GM12874 (cell line): ENCODE data around the gene ITGAV.

Experiments used
- TF ChIP-seq, protein P1 (sequence below): IDR thresholded peaks from 2 replicates; pipeline ENCODE4 v1.5.1; 2011; ENCODE audit warnings: low read depth, mild to moderate bottlenecking, control low read depth, low read length, moderate library complexity; ENCODE audit not compliant: insufficient read depth

Gene ITGAV

DNA sequence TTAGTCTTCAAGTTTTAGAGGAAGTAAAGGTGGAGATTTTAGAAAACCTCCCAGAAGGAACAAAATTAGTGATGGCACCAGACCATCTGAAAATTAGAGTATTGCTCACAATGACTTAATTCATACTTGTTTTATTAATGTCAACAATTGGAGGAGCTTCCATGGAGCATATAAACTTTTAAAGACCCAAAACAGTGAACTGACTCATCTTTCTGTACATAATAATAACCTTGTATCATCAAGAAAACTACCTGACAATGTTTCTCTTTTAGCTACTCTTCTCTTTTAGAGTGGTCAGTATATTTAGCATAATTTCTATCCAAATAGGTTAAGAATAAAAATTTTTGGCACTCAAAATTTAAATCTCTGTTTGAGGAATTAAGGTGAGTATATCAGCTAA lies 7.2 kb upstream of the ITGAV start:
- TF ChIP-seq, protein P1, sequence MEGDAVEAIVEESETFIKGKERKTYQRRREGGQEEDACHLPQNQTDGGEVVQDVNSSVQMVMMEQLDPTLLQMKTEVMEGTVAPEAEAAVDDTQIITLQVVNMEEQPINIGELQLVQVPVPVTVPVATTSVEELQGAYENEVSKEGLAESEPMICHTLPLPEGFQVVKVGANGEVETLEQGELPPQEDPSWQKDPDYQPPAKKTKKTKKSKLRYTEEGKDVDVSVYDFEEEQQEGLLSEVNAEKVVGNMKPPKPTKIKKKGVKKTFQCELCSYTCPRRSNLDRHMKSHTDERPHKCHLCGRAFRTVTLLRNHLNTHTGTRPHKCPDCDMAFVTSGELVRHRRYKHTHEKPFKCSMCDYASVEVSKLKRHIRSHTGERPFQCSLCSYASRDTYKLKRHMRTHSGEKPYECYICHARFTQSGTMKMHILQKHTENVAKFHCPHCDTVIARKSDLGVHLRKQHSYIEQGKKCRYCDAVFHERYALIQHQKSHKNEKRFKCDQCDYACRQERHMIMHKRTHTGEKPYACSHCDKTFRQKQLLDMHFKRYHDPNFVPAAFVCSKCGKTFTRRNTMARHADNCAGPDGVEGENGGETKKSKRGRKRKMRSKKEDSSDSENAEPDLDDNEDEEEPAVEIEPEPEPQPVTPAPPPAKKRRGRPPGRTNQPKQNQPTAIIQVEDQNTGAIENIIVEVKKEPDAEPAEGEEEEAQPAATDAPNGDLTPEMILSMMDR: no peak

DNA sequence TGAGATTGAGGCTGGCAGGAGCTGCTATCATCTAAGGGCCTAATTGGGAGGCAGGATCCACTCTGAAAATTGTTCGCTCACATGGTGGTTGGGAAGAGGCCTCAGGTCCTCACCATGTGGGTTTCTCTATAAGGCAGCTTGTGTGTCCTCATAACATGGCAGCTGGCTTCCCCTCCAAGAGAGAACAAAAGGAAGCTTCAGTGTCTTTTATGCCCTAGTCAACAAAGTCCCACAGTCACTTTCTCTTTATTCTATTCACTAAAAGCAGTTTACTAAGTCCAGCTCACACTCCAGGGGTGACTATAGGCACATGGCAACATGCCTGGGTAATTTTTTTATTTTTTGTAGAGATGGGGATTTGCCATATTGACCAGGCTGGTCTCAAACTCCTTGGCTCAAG lies 5.8 kb upstream of the ITGAV start:
- TF ChIP-seq, protein P1: no peak

DNA sequence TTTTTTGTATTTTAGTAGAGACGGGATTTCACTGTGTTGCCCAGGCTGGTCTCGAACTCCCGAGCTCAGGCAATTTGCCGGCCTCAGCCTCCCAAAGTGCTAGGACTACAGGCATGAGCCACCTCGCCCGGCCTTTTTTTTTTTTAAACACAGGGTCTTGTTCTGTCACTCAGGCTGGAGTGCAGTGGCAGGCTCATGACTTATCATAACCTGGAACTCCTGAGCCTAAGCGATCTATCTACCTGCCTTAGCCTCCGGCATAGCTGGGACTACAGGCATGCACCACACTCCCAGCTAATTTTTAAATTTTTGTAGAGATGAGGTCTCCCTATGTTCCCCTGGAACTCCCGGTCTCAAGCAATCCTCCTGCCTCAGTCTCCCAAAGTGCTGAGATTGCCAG lies 1.4 kb upstream of the ITGAV start:
- TF ChIP-seq, protein P1: no peak

DNA sequence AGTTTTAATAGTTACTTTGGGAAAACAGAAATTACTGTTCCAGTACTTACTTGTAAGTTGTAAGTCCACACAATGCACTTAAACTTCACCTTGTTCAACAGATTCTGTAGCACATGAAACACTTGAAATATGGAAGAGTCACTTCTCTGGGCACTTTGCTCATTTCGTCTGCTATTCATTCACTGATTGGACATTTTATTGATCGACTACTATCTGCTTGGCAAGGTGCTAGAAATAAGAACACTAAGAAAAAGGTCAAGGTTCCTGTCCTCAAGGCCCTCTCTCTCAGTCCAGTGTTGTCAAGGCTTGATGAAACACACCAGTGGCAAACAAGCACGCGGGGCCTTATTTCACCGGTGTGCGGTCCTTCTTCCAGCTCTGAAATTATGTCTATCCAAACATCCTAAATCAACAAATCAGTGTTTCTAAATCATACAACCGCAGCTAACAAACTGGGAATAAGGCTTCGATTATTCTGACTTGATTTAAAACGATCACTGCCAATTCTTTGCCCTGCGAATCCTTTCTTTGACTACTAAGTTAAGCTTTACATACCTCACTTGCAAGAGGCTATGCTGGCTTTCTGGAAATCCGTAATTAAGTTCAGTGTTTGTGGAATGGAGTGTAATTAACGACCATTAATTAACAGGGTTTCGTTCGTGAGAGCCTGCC lies 780 bp upstream of the ITGAV start:
- TF ChIP-seq, protein P1: no peak

DNA sequence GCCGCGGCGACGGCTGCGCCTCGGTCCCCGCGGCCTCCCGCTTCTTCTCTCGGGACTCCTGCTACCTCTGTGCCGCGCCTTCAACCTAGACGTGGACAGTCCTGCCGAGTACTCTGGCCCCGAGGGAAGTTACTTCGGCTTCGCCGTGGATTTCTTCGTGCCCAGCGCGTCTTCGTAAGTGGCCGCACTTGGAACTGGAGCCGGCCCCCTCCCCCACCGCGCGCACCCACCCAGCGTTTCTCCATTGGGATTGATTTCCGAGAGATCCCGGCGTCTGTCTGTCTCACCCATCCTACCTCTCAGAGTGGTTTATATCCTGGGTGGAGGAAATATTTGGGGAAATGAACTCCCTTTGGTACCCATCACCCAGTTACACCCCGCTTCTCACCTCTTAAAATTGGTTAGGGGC lies 498 bp downstream of the ITGAV start:
- TF ChIP-seq, protein P1: no peak

DNA sequence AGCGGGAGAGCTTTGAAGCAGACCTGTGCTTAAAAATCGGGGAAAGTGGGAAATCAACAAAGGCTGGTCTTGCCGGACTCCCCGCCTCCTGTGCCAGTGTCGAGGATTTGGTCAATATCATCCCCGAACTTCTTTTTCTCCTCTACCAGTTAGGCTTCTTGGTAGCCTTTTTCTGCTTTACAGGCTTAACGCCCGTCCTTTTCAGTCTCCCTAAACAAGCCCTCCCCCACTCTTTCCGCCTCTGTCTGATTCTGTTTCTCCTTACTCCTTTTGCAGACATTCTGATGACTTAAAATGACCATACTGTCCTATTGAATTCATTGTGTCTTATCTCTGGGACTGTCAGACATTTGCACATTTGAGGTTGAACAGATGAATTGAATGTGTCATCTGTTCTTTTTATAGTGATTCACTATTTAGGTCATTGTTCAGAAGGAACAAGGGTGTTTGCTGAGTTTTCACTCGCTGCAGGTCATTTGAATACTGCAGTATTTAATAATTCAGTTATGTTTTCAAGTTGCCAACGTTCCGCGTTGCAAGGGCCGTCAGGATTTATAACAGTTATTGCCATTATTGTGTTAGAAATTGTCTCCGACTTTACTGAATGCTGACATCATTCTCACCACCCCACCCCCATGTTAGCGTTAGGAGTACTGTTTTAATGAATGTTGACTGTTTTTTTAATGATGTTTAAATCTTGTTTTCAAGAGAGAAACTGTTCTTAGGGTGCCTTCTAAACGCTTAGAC lies 1.1 kb downstream of the ITGAV start:
- TF ChIP-seq, protein P1: no peak

DNA sequence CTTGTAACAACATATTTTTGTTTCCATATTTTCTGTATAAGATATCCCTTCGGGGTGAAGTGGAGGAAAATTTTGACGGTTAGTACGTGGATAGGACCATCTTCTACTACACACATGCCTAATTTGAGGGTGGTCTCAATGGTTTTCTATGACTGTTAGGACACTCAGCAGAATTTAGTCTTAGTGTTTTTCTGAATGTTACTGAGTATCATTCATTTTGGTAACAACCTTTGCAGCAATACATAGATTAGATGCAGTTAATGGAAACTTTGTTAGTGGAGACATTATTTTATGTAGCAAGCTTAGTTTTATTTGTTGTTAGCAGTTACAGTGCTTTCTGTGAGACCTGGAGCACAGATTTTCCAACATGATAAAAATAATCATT lies 1.6 kb downstream of the ITGAV start:
- TF ChIP-seq, protein P1: no peak
